Astrocyte (in vitro differentiated cells and primary cell): ENCODE measurements around the gene EPB41L4B.

ENCODE experiments used
- EZH2 ChIP-seq: IDR thresholded peaks from 2 replicates; pipeline ENCODE4 v1.6.1; 2012; ENCODE audit warnings: mild to moderate bottlenecking, low read length, inconsistent platforms; ENCODE audit not compliant: insufficient read depth
- TF ChIP-seq, protein P1 (sequence below): IDR thresholded peaks from 2 replicates; pipeline ENCODE4 v1.5.1; 2011; ENCODE audit warnings: low read depth, mild to moderate bottlenecking, inconsistent platforms, low read length, moderate library complexity; ENCODE audit not compliant: insufficient read depth

DNA sequence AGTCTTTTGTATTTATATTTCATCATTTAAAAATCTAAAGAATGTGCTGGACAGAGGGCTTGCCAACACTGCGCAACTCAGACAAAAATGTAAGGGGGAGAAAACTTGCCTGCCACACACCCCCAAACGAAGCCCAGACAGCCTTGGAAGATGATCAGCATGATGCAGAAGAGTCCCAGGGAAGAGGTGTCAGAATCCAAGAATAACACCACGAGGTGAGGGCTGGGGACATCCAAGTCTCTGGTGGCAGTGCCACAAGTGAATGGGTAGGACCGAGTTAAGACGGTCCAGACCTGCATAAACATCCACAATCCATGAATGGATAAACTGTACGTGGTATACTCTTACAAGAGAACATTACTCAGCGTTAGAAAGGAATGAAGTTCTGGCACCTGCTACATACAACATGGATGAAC, 10.4 kb downstream of the EPB41L4B start:
- TF ChIP-seq, protein P1, sequence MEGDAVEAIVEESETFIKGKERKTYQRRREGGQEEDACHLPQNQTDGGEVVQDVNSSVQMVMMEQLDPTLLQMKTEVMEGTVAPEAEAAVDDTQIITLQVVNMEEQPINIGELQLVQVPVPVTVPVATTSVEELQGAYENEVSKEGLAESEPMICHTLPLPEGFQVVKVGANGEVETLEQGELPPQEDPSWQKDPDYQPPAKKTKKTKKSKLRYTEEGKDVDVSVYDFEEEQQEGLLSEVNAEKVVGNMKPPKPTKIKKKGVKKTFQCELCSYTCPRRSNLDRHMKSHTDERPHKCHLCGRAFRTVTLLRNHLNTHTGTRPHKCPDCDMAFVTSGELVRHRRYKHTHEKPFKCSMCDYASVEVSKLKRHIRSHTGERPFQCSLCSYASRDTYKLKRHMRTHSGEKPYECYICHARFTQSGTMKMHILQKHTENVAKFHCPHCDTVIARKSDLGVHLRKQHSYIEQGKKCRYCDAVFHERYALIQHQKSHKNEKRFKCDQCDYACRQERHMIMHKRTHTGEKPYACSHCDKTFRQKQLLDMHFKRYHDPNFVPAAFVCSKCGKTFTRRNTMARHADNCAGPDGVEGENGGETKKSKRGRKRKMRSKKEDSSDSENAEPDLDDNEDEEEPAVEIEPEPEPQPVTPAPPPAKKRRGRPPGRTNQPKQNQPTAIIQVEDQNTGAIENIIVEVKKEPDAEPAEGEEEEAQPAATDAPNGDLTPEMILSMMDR = no peak
- no peak for TF ChIP-seq EZH2
